GM21717 (cell line): ENCODE results near the gene NADSYN1.

Source experiments
- ATAC-seq: cut with Tn5 transposase; IDR thresholded peaks from one replicate; pipeline ENCODE4 v1.9.1; 2021; ENCODE audit warnings: mild to moderate bottlenecking, moderate library complexity; ENCODE audit not compliant: unreplicated experiment

The NADSYN1 gene

GRCh38 chr11:71432761-71433647 is 20.0 kb upstream of the NADSYN1 start:
- no peak for ATAC-seq

- no peak for ATAC-seq
Observed at GRCh38 chr11:71433648-71434450, 19.2 kb upstream of the NADSYN1 start.

- ATAC-seq: no peak
Observed at GRCh38 chr11:71434576-71435130, 18.4 kb upstream of the NADSYN1 start.

- ATAC-seq: no peak
Observed at GRCh38 chr11:71435278-71435951, 17.6 kb upstream of the NADSYN1 start.

GRCh38 chr11:71436861-71437260 is 16.1 kb upstream of the NADSYN1 start:
- ATAC-seq: no peak

GRCh38 chr11:71437399-71437798 is 15.6 kb upstream of the NADSYN1 start:
- no peak for ATAC-seq

GRCh38 chr11:71437879-71438278 is 15.1 kb upstream of the NADSYN1 start:
- no peak for ATAC-seq

- no peak for ATAC-seq
Observed at GRCh38 chr11:71438650-71439049, 14.4 kb upstream of the NADSYN1 start.

GRCh38 chr11:71440021-71440755 is 12.8 kb upstream of the NADSYN1 start:
- no peak for ATAC-seq

- no peak for ATAC-seq
Observed at GRCh38 chr11:71441251-71441650, 11.8 kb upstream of the NADSYN1 start.

GRCh38 chr11:71442123-71442522 is 10.9 kb upstream of the NADSYN1 start:
- no peak for ATAC-seq

- no peak for ATAC-seq
Observed at GRCh38 chr11:71442880-71443279, 10.1 kb upstream of the NADSYN1 start.

GRCh38 chr11:71443736-71444445 is 9.1 kb upstream of the NADSYN1 start:
- ATAC-seq: no peak

GRCh38 chr11:71444811-71445210 is 8.2 kb upstream of the NADSYN1 start:
- no peak for ATAC-seq

- no peak for ATAC-seq
Observed at GRCh38 chr11:71446150-71446549, 6.9 kb upstream of the NADSYN1 start.

- ATAC-seq: no peak
Observed at GRCh38 chr11:71446942-71447688, 5.9 kb upstream of the NADSYN1 start.

- ATAC-seq: no peak
Observed at GRCh38 chr11:71447791-71448256, 5.2 kb upstream of the NADSYN1 start.

GRCh38 chr11:71448257-71449171 is 4.5 kb upstream of the NADSYN1 start, which contains the start of gene DHCR7:
Gene DHCR7, minus strand, starts transcription at chr11:71448393. Its CDS starts 3,441 bp downstream, at chr11:71444952.
- peak; percentile 78 for ATAC-seq
